GM19240 (cell line): ENCODE results near the gene KNDC1.
"Not testable (repeated sequence)": the region's sequence is repeated elsewhere in the genome, so short reads cannot be mapped to it uniquely, and the experiment has no call there.

Experiments
- DNase-seq: peaks from one replicate; pipeline ENCODE4 v3.0.0; 2011; ENCODE audit warnings: low spot score; ENCODE audit not compliant: insufficient read length

Gene KNDC1

DNA sequence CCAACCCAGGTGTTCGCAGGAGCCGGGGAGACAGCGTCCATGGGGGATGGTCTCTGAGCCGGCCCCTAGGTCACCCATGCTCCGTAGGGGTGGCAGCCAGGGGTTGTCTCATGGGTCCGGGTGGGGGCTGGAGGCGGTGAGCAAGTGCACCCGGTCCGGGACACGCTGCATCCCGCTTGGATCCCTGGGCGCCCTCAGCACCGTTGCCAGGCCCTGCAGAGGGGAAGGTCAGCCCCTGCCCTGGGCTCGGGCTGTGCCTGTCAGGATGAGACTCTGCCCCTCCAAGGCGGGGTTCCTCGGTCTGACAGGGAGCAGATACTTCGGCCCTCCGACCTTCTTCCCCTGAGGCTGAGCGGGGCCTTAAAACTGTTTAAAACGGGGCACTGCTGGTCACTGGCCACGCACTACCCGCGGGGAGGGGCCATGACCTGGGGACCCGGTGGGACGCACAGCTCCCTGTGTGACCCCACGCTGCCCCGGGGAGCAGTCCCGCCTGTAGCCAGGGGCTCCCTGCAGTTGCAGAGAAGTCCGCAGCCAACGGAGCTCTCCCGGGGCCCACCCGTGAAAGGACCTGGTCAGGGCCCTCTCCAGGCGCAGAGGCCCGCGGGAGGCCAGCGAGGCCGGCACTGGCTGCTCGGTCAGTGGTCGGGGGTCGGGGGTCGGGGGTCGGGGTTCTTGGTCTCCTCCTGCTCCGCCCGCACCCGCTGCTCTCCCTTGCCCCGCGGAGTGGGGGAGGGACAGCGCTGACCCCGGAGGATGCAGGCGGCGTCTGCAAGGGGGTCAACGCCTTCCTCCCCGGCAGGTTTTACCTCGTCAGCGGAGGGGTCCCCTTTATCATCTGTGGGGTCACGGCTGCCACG, 33.4 kb upstream of the KNDC1 start:
- DNase-seq: no peak

- DNase-seq: no peak
These were observed 32.5 kb upstream of the KNDC1 start for GRCh38 chr10:133127291-133128125.

- no peak for DNase-seq
These were observed 31.6 kb upstream of the KNDC1 start for GRCh38 chr10:133128126-133129070.

- DNase-seq: no peak
These were observed 30.8 kb upstream of the KNDC1 start for GRCh38 chr10:133129071-133129858.

GRCh38 chr10:133129859-133130495, 30.0 kb upstream of the KNDC1 start:
- DNase-seq: no peak

GRCh38 chr10:133130602-133131001, 29.4 kb upstream of the KNDC1 start:
- DNase-seq: no peak

GRCh38 chr10:133131053-133131452, 29.0 kb upstream of the KNDC1 start:
- DNase-seq: no peak

DNA sequence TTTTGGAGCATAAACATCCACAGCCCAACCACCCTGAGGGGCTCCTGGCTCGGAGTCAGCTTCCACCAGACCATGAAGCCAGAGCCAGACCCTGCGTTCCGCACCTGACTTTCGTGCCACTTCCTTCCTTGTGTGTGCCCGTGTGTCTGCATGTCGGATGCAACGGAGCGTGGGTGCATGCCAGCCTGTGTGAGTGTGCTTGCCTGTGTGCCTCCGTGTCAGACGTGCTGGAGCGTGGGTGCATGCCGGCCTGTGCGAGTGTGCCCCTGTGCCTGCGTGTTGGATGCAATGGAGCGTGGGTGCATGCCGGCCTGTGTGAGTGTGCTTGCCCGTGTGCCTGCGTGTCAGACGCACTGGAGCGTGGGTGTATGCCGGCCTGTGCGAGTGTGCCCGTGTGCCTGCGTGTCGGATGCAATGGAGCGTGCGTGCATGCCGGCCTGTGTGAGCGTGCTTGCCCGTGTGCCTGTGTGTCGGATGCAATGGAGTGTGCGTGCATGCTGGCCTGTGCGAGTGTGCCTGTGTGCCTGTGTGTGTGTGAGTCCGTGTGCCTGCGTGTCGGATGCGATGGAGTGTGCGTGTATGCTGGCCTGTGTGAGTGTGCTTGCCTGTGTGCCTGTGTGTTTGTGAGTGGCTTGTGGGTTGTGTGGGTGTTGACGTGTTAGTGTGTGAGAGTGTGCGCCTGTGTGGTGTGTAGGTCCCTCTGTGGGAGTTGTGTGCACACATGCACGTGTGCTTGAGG, 28.1 kb upstream of the KNDC1 start:
- no peak for DNase-seq

DNA sequence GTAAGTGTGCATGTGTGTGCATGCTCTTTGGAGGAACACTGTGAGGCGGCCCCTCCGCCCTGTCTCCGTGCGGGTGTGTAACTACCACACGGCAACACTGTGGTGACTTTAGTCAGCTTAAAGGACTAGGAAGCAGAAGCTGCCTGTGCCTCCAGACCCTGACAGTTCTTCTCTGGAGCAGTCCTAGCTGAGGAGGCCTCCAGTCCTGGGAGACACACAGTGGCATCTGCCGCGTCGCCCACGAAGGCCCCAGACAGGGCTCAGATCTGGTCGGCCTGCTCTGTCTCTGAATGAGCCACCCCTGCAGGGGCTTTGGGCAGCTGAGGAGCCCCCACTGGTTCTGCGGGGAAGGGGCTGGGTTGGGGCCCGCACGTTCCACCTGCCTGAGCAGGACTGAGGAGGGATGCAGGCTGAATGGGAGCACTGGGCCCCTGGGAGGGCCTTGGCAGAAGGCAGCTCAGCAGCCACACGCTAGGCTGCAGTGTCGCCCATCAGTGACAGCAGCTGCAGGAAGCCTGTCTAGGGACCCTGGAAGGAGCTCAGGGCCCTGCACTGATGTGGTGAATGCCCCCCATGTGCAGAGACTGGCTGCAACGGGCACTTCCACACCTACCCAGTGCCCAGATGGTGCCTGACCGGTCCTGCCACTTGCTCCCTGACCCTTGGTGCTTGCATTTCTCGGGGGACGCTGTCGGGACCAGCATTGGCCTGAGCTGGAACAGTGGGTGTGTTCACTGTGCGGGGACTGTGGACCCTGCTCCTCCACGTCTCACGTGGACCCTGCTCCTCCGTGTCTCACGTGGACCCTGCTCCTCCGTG, 27.3 kb upstream of the KNDC1 start:
- DNase-seq: no peak

DNA sequence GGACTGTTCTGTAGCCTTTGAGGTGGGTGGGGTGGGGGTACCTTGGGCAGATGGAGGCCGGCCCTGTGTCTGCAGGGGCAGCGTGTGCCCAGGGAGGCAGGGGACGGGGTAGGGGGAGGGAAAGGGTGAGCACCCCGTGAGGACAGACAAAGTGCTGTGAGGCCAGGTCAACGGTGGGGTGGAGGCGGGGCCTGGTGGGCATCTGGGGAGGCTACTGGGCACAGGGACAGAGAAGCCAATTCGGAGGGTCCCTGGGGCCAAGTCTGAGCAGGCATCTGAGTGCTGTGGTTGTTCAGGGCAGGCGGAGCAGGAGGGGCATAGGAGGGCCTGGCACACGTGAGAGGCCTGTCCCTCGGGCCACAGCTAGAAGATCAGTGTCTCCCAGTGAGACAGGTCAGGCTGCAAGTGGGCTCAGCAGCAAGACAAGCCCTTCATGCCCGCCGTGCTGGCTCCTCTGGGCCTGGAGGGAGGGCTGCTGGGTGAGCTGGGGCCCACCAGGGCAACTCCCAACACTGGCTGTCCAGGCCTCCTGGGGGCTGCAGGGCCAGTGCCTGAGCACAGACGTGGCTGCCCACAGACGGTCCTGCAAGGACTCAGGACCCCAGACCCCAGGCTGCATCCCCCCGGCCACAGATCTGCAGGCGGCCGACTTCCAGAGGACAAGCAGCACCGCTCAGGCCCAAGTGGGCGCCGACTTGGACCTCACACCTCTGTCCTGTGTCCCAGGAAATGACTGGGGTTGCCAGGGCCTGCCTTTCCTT, 26.4 kb upstream of the KNDC1 start:
- DNase-seq: no peak

GRCh38 chr10:133134411-133135115, 25.5 kb upstream of the KNDC1 start:
- DNase-seq: no peak

- no peak for DNase-seq
These were observed 24.9 kb upstream of the KNDC1 start for GRCh38 chr10:133135116-133135465.

GRCh38 chr10:133137486-133138145, 22.4 kb upstream of the KNDC1 start:
- not testable (repeated sequence) for DNase-seq

- DNase-seq: no peak
These were observed 20.4 kb upstream of the KNDC1 start for GRCh38 chr10:133139551-133140065.

- no peak for DNase-seq
These were observed 19.4 kb upstream of the KNDC1 start for GRCh38 chr10:133140417-133141143.
